Measurements from ENCODE around the gene GCSH. TPM values are rescaled to one million over a fixed set of nuclear protein-coding genes. Genes with fewer than 3 reads are reported as not detected.
A peak's percentile ranks its signal among the peaks of the same experiment; 100 is the strongest.

The GCSH gene
- total RNA-seq, 2 donors from 2014 or later: 22.0 to 22.5 TPM

DNA sequence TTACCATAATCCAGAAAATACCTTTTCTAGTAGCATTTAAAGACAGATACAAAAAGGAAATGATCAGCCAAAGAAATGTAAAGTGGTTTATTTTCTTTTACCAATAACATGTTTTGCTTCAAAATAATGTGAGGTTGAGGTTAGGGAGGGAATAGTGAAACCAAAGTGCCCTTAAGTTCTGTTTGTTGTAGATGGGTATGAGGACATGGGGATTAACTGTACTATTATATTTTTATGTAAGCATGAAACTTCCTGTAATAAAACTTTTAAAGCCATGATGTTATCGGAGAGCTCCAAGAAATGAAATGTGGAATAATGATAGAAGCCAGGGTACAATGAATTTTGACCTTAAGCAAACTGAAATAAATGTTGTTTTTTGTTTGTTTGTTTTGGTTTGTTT, 29.0 kb downstream of the GCSH start:
- no peak for DNase-seq (ENCODE audit: low spot score)
- intact Hi-C loops (cut with DNase I): no loop called here

DNA sequence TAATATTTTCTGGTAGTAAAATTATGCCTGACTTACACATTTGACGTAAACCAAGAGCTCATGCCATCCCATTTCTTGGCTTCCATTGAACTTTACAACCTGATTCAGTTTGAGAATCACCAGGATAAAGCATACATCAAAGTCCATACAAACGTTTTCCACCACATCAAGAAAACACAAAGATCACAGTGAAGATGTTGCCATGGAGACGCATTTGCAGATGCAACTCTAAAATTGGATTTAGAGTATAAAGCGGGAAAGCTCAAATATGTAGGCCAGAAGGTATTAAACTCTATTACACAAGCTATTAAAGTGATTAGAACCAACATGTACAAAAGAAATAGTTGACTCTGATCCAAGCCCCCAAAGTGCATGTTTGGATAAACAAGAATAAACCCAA, 29.5 kb downstream of the GCSH start:
- no peak for DNase-seq (ENCODE audit: low spot score)
- intact Hi-C loops (cut with DNase I): no loop called here

DNA sequence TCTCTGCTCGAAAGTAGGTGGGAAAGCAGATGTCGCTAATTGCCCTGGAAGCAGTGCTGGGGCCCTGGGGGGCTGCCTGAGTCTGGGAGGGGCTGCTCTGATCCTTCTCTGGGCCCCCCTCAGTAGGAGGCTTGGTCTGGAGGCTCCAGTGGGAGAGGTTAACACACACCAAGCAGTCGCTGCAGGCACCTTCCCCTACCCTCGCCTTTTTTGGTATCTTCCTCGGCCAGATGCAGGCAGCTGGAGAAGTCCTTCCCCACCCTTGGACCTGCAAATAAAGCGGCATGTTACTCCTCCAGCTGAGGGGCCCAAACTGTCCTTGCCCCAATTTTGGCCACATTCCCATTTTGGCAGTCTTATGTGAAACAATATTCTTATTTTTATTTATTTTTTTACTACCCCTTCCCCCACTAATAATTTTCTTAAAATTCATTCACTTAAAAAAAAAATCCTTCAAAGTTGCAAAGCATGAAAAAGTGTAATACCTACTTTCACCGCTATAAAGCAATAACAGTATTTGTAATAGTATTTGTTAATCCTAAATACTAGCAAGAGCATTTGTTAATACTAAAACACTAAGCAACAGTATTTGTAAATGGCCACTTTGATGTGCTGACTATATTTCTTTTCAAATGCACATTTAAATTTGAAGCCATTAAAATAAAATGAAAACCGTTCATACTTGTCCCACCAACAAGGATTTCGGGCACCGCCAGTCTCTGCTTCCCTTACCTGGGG, 34.2 kb downstream of the GCSH start:
- intact Hi-C loops (cut with DNase I): no loop called here

DNA sequence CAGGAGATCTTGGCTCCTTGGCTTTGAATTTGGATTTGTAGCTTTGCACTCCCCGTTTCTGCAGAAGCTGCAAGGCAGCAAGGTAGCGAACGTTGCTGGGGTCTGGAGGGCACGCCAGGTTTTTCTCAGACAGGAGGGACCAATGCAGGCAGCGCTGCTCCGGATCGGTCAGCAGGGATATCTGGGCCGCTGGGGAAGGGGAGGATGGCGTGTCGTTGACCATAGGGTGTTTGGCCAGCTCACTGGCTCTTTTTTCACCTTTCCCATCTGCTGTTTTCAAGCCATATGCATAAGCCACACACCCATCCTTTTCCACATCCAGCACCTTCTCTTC, 34.9 kb downstream of the GCSH start:
- intact Hi-C loops (cut with DNase I): no loop called here
- DNase-seq (ENCODE audit: low spot score): no peak

More for the DNA sequence above, 34.2 kb downstream of the GCSH start:
- DNase-seq (ENCODE audit: low spot score): no peak

DNA sequence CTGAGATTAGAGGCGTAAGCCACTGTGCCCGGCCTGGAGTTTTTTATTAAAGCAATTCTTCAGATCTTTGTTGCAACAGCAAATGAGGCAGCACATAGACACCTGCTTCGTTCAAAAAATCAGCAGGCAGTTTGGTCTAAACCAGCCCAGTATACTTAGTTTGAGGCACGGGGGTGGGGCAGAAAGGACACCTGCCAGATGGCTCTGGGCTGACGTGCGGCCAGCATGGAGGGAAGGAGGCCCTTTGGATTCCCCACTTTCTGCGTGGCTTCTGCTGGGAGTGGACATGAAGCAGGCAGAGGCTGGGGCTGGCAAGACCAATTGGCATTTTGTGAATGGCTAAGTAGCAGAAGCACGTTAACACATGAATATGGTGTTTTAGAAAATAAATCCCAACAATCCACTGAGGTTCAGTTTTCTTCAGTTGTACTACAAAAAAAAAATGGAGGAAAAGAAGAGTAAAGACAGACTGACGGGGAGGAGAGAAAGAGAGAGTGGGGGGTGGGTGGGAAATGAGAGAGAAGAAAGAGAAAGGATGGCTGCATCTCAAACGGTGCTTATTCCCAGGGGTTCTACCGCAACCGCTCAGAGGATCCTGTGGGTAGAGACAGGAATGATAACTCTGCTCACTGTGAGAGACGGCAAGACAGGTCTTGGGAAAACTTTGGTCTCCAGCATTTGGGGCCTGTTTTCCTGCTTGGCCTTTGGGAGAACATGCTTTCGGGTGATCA, 35.5 kb downstream of the GCSH start:
- DNase-seq (ENCODE audit: low spot score): no peak
- intact Hi-C loops (cut with DNase I): no loop called here

DNA sequence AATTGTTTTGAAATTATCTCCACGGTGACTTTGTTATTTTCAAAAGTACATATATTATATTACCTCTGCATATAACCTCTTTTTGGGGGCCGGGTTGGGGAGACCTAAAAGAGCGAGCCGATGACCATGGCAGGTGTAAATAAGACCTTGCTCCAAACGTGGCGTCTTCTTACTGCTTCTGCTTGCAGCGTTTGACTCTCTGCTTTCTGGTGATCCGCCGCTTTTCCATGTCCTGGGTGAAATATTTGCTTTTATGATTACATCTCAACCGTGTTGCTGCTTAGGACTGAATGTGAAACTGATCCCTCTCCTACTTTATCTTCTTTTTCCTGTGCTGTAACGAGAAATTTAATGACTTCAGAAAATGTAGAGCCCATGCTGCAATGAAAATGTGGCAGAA, 42.4 kb downstream of the GCSH start:
- no peak for DNase-seq (ENCODE audit: low spot score)
- intact Hi-C loops (cut with DNase I): no loop called here

DNA sequence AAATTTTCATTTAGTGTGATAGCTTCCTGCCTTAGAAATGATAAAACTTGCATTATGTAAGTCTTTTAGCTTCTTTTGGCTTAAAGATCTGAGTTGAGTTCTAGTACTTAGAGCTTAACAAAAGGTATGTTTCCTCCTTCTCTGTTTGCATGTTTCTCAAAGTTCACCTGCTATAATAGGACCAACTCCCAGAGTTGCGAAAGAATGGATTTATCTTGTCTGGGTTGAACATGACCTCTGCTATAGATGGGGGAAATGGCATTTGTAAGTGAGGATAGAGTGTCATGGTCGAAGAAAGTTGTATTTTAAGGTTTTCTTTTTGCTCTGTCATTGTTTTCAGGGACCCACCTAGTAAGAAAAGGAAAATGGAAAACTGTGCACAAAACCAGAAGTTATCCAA, 53.4 kb downstream of the GCSH start:
- no peak for DNase-seq (ENCODE audit: low spot score)
- intact Hi-C loops (cut with DNase I): no loop called here

DNA sequence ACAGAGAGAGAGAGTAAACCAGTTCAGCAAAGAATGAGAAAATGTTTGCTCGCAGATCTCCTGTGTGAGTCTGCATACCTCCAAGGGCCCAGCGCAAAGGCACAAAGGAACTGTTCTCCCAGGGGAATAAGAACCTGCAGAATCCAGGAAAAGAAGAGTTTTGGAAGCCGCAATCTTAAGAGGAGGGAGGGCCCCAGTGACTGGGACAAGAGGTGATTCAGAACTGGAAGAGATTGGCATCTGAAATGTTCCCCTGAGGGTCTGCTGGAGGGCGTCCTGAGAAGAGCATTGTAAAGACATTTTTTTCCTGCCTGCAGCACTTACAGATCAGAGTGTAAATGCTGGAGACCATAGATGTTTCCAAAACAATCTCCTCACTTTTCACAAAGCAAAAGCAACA, 54.5 kb downstream of the GCSH start:
- DNase-seq (ENCODE audit: low spot score): no peak
- intact Hi-C loops (cut with DNase I): no loop called here

DNA sequence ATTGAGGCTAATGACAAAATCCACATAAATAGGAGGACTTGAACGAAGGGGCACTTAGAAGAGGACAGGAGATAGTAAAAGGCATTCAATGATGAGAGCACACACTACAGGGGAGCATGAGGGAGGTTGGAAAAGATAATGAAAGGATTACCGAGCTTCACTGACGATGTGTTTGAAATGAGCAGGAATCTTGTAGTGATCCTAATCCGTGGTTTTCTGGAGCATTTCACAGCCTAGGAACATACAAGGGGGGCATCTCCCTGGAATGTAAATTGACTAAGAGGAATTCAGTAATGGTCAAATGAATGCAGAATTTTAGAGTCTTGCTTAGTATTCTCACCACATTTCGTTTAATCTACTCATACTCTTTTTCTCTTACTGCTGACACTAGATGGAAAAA, 55.4 kb downstream of the GCSH start:
- DNase-seq (ENCODE audit: low spot score): no peak
- intact Hi-C loops (cut with DNase I): no loop called here

DNA sequence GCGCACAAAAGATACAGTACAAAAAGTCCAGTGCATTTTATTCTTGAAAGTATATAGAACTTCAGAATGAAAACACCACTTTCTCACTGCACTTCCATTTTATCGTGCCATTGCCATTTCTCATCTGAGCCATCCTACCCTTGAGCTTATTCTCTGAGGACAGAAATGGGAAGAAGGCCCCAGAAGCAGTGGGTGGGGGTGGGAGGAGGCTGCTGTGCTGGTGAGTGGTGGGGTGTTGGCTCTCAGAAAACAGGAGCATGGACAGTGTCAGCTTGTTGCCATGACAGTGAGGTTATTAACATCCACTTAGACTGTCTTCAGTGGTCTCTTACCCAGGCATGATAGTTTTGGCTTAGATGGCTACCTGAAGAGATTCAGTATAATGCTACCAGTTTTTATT, 56.1 kb downstream of the GCSH start:
- DNase-seq (ENCODE audit: low spot score): no peak
- intact Hi-C loops (cut with DNase I): no loop called here

DNA sequence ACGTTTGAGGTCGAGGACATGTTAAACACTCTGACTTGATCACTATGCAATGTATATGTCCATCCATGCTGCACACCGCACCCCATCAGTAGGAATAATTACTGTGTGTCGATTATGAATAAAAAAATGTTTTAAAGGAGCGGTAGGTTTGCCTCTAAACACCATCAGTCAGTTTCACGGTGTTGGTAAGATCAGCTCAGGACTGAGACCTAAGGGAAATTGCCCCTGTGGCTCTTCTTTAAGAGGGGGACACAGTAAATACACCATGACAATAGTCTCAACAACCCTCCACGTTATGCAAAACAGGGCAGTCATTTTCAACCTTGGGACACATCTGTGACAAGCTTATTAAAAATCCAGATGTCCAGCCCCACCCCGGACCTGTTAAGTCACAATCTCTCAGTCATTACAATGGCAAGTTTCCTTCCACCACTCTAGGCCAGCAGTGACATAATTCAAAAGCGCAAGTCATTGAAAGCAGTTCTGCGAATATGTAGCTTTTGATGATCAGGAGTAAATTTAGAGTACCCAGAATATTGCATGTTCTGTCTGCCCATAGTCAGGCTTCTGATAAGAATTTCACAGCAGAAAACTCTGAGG, 59.3 kb downstream of the GCSH start:
- intact Hi-C loops (cut with DNase I): loop anchor here in 1 of 2 donors (10.0 kb wide), 1 partner anchor 58 kb away; the partner anchor contains the start of gene GCSH
- DNase-seq (ENCODE audit: low spot score): no peak

DNA sequence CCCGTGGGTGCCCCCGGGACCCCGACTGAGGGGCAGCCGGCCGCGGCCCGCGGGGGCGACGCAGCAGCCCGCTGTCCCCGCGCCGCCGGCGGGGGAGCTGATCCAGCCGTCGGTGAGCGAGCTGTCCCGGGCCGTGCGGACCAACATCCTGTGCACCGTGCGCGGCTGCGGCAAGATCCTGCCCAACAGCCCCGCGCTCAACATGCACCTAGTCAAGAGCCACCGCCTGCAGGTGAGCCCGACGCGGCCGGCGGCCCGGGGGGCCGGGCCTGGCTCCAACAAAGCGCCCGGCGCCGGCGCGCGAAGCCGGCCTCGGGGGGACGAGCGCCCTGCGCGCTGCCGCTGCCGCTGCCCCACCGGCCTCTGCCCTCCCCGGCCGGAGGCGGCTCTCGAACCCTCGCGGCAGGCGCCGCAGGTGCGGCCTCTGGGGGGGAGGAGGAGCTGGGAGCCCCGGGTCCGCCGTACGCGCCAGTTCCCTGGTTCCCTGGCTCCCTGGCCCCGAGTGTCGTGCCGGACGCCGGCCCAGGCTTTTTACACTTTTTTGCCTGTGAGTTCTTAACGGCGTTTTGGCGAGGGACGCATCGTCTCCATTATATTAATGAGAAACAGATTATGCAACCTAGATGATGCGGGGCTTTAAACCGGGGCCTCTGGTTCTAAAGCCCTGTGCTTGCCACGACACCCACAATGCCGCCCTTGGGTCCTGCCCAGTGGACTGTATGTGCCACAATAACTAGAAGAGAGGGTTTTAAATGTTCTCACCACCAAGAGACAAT, 60.0 kb downstream of the GCSH start:
- intact Hi-C loops (cut with DNase I): loop anchor here in 1 of 2 donors (10.0 kb wide), 1 partner anchor 59 kb away; the partner anchor contains the start of gene GCSH

DNA sequence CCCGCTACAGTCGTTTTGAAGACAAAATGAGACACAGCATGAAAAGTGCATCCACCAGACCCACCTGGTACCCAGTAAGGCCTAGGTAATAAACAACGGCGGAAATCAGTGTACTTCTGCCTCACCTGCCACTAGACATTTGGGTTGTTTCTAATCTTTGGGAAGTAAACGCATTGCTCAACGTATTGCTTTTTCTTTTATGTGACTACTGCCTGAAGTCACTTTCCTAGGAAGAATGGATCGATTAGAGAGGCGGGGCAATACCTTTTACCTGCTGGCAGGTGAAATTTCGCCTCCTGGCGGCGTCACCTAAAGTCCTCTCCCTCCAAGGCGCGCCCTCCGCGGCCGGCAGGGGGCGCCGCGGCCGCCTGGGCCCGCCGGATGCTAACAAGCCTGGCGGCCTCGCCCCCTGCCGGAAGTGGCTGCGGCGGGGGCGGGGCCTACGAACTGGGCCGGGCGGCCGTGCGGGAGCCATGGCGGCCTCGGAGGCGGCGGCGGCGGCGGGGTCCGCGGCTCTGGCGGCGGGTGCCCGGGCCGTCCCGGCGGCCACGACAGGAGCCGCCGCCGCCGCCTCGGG, 60.7 kb downstream of the GCSH start, which contains the start of gene ATMIN:
TSS of gene ATMIN (plus strand) at position 445 of the 577 bp plus-strand sequence. CDS start at position 474, 29 bp downstream.
- DNase-seq (ENCODE audit: low spot score): peak; percentile 95

More for the DNA sequence above, 60.0 kb downstream of the GCSH start:
- DNase-seq (ENCODE audit: low spot score): peak; percentile 81

More for the DNA sequence above, 60.7 kb downstream of the GCSH start, which contains the start of gene ATMIN:
- intact Hi-C loops (cut with DNase I): loop anchor here in 1 of 2 donors (10.0 kb wide), 1 partner anchor 59 kb away; the partner anchor contains the start of gene GCSH

Other genes with a start within 250 kb of the GCSH start
- gene CMC2, start 89.5 kb downstream of the GCSH start, total RNA-seq: 10 to 100 TPM; 34.8 to 46.1 TPM
- 1 to 10 TPM; 4.2 to 6.4 TPM for gene CENPN, start 89.2 kb downstream of the GCSH start, total RNA-seq
- gene ATMIN, start 60.6 kb downstream of the GCSH start, total RNA-seq: 10 to 100 TPM; 24.8 to 27.3 TPM
- gene C16orf46, start 19.2 kb downstream of the GCSH start, total RNA-seq: under 1 TPM in 1 of 2 donors, not detected in 1; 0.57 TPM
- gene BCO1, start 142.3 kb upstream of the GCSH start, total RNA-seq: not detected
- gene GAN, start 218.6 kb upstream of the GCSH start, total RNA-seq: 10 to 100 TPM in 1 of 2 donors, 1 to 10 TPM in 1; 7.8 to 12.4 TPM

Data from posterior vena cava (tissue), 2 donors.